Measurements from ENCODE around the gene ZMIZ1. TPM values are rescaled to one million over a fixed set of nuclear protein-coding genes. Genes with fewer than 3 reads are reported as not detected.

Gene ZMIZ1
- total RNA-seq, 4 donors from 2014 or later = 71.9 to 104 (median 79.5) TPM

DNA sequence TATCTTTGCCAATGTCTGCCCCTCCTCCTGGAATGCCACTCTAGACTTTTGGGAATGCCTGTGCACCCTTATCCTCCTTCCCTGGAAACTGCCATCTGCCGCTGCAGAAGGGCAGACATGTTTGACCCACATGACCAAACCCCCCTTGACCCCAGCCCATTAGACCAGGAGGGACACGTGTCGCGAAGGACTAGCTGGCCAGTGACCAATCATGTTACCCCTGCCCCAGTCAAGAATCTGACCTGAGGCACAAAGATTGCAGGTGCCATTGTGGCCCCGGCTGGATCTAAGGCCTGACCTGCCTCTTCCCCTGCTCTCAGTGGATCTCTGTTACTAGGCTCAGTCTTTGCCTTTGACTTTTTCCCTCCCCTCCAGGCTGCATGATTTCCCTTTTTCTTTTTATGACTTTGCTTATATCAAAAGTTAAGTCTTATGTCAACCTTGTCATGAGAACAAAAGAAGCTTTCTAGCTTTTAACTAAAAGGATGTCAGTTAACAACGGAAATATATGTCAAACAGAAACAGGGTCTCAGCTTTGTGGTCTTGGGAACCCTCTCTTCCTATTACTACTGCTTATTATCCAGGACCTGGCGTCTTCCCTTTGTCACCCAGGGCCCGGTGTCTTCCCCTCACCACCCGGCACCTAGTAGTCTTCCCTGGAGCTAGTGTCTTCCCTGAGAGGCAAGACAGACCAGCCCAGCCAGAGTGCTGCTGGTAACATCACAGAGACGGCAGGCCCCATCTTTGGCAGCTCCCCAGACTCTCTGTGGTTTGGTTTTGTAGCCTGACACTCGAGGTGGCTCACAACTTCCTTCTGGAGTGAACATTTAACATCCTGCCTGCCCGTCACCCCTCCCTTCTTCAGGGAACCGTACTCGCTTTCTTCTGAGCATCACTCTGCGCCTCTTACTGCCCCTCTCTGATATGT lies 254.1 kb downstream of the ZMIZ1 start:
- Histone ChIP-seq H3K27me3 (no peaks in the 10 kb centered on the region), H3K36me3 (no peaks in the 10 kb centered on the region), H3K4me3 (no peak overlapping the region), H3K4me1 (peaks cover 39% of the 10 kb centered on the region), H3K27ac (no peak overlapping the region), H3K9me3 (no peaks in the 10 kb centered on the region)
- DNase-seq (ENCODE audit: low spot score in 2 of 2) = no peak
- TF ChIP-seq POLR2AphosphoS5 (IDR thresholded peaks at IDR 0.05) = no peak
- TF ChIP-seq EP300 (IDR thresholded peaks at IDR 0.05) = no peak
- TF ChIP-seq POLR2A (IDR thresholded peaks at IDR 0.05) = no peak
- TF ChIP-seq, protein P1, sequence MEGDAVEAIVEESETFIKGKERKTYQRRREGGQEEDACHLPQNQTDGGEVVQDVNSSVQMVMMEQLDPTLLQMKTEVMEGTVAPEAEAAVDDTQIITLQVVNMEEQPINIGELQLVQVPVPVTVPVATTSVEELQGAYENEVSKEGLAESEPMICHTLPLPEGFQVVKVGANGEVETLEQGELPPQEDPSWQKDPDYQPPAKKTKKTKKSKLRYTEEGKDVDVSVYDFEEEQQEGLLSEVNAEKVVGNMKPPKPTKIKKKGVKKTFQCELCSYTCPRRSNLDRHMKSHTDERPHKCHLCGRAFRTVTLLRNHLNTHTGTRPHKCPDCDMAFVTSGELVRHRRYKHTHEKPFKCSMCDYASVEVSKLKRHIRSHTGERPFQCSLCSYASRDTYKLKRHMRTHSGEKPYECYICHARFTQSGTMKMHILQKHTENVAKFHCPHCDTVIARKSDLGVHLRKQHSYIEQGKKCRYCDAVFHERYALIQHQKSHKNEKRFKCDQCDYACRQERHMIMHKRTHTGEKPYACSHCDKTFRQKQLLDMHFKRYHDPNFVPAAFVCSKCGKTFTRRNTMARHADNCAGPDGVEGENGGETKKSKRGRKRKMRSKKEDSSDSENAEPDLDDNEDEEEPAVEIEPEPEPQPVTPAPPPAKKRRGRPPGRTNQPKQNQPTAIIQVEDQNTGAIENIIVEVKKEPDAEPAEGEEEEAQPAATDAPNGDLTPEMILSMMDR (IDR thresholded peaks at IDR 0.05) = no peak
- WGBS = 73% methylated on average over 15 of the region's 15 CpGs

DNA sequence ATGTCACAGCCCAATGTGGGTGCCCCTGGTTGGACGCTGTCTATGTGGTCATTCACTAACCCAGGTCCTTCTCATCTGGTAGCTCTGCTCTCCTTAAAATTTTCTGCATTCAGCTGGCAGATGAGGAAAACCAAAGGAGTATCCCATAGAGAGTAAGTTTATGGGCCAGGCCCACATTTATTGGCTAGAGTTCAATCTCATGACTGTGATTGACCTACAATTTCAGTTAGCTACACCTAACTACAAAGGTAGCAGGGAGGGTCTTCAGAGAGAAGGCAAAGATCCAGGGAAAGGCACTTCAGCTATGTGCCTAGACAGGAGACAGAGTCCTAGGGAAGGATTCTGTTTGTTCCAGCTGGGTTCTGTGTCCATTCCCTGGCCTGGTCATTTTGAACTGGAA lies 254.8 kb downstream of the ZMIZ1 start:
- 100% methylated on average over 1 of the region's 1 CpG for WGBS
- H3K9me3 ChIP-seq = no peaks in the 10 kb centered on the region
- H3K4me1 ChIP-seq = peaks cover 32% of the 10 kb centered on the region
- no peak overlapping the region for H3K4me3 ChIP-seq
- H3K36me3 ChIP-seq = no peaks in the 10 kb centered on the region
- no peak overlapping the region for H3K27ac ChIP-seq
- no peaks in the 10 kb centered on the region for H3K27me3 ChIP-seq
- no peak for TF ChIP-seq POLR2A (IDR thresholded peaks at IDR 0.05)
- no peak for TF ChIP-seq POLR2AphosphoS5 (IDR thresholded peaks at IDR 0.05)
- TF ChIP-seq, protein P1 (IDR thresholded peaks at IDR 0.05) = no peak
- DNase-seq (ENCODE audit: low spot score in 2 of 2) = no peak

DNA sequence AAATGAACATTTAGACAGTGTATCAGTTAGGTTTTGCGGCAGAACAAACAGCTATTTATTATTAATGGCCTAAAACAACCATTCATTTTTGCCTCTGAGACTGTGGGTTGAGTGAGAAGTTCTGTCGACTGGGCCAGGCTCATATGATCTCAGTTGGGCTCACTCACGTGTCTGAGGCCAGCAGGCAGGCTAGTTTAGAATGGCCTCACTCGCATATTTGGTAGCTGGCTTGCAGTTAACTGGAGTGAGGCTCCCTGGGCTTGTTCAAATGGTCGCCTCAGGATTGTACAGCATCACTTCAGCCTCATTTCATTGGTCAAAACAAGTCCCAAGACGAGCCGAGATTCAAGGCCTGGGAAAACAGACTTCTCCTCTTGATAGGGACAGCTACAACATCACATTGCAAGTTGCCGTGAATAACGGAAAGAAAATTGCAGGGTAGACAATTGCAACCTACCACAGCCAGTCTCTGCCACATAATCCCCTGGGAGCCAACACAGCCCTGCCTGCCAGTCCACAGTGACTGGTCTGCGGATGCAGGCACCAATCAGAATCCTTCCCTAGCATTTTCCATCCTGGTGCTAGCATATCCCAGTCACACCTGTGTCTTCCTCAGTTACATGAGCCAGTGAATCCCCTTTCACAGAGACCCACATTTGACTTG lies 255.4 kb downstream of the ZMIZ1 start:
- no peaks in the 10 kb centered on the region for H3K27me3 ChIP-seq
- peaks cover 32% of the 10 kb centered on the region for H3K4me1 ChIP-seq
- 86% methylated on average over 10 of the region's 10 CpGs for WGBS
- no peak for TF ChIP-seq POLR2A (IDR thresholded peaks at IDR 0.05)
- TF ChIP-seq, protein P1 (IDR thresholded peaks at IDR 0.05) = no peak
- TF ChIP-seq EP300 (IDR thresholded peaks at IDR 0.05) = no peak
- TF ChIP-seq POLR2AphosphoS5 (IDR thresholded peaks at IDR 0.05) = no peak
- no peak for DNase-seq (ENCODE audit: low spot score in 2 of 2)
- H3K27ac ChIP-seq = no peak overlapping the region
- H3K4me3 ChIP-seq = no peak overlapping the region
- H3K9me3 ChIP-seq = no peaks in the 10 kb centered on the region
- no peaks in the 10 kb centered on the region for H3K36me3 ChIP-seq

DNA sequence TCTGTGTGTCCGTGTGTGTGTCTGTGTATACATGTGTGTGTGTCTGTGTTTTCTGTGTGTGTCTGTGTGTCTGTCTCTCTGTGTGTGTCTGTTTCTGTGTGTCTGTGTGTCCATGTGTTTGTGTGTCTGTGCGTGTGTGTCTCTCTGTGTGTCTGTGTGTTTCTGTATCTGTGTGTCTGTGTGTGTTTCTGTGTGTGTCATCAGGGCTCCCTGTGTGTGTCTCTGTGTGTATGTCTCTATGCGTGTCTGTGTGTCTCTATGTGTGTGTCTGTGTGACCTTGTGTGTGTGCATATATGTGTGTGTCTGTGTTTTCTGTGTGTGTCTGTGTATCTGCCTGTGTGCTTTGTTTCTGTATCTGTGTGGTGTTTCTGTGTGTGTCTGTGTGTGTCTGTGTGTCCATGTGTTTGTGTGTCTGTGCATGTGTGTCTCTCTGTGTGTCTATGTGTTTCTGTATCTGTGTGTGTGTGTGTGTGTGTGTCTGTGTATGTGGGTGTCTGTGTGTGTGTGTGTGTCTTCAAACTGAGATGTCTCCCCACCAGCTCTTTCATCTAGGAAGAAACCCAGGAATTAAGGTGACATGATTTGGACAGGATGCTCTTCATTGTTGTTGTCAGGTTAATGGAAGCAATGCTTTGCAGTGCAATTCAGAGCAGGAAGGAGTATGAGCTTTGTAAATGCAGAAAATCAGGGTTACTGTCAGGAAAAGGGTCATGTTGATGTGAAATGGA lies 257.8 kb downstream of the ZMIZ1 start:
- H3K4me1 ChIP-seq = peaks cover 28% of the 10 kb centered on the region
- no peak overlapping the region for H3K27ac ChIP-seq
- no peak for DNase-seq (ENCODE audit: low spot score in 2 of 2)
- H3K4me3 ChIP-seq = no peak overlapping the region
- no peaks in the 10 kb centered on the region for H3K36me3 ChIP-seq
- no peaks in the 10 kb centered on the region for H3K9me3 ChIP-seq
- TF ChIP-seq POLR2AphosphoS5 (IDR thresholded peaks at IDR 0.05) = no peak
- TF ChIP-seq POLR2A (IDR thresholded peaks at IDR 0.05) = no peak
- no peak for TF ChIP-seq EP300 (IDR thresholded peaks at IDR 0.05)
- TF ChIP-seq, protein P1 (IDR thresholded peaks at IDR 0.05) = no peak
- 100% methylated on average over 3 of the region's 3 CpGs for whole genome bisulfite sequencing
- H3K27me3 ChIP-seq = no peaks in the 10 kb centered on the region

Data from suprapubic skin (tissue), 4 donors.